COLO829 (cell line): Measurements from ENCODE around the gene C17orf75.

ENCODE experiments used
- DNase-seq: peaks from one replicate; pipeline ENCODE4 v3.0.0; 2012; ENCODE audit warnings: low spot score

C17orf75 gene

GRCh38 chr17:32303781-32304288 is 38.1 kb downstream of the C17orf75 start:
- DNase-seq: no peak

- no peak for DNase-seq
These were observed 38.9 kb downstream of the C17orf75 start for GRCh38 chr17:32302860-32303649.

DNA sequence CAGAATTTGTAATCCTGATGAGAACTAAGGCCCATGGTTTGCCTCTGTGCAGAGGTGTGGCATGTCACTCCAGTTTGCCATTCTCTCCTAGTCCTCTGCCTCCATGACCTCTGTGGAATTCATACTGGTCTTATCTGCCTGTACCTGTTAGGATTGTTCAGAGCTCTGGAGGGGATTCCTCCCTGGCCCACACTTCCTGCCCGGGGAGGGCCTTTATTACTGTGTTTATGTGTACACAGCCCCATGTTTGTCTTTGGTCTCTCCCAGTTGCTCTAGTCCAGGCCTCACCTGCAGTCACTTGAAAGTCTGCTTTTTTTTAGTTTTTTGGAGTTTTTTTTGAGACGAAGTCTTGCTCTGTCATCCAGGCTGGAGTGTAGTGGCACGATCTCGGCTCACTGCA is 39.9 kb downstream of the C17orf75 start:
- no peak for DNase-seq

GRCh38 chr17:32299580-32300164 is 42.3 kb downstream of the C17orf75 start:
- DNase-seq: no peak

DNA sequence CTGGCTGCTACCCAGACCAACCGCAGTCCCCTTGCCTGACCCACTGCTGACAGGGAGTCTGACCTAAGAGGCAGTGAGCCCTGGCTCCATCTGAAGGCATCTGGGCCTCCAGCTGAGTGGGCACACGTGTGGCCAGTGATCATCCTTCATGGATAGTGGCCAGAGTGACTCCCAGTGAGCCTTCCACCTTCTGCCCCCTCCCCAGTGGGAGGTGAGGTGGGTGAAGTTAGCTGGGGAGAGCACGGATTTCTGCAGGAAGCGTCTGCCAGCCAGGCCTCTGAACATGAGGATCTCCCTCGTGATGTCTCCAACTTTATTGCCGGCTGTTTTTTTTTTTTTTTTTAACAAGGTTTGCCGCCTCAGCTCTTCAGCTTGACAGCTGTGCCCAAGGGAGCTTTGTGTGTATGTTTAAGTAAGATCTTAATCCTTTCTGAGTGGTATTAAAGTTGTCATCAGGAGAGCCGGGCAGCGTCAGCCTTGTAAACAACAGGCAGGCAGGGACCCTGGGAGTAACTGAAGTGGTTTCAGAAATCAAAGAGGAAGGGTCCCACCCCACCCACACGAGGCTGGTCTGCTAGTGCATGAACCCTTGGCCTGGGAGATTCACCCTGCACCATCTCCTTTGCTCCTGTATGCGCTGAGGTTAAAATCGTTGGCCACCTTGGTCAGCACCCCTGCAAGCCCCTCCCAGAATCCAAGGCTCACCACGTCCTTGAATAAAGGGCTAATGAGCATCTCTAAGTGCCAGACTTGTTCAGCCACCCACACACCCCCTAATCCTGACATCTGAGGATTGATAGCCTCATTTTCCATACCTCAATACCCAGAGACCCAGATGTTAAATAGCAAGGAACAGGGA is 43.0 kb downstream of the C17orf75 start:
- no peak for DNase-seq

DNA sequence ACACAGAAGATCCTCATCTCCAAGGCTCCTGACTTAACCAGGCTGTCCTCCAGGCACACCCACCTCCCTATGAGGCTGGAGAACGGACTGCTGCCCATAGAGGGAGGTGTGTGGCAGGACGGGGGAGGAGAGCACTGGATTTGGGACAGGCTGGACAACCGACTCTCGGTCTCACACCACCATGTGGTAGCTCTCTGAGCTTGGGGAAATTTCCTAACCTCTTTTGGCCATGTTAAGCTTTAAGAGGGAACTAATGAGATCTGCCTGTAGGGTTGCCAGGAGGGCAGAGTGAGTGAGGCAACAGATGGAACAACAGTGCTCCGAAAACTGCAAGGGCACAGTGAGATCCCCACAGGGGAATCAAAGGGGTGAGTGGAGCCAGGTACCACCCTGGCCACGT is 43.7 kb downstream of the C17orf75 start:
- DNase-seq: no peak

DNA sequence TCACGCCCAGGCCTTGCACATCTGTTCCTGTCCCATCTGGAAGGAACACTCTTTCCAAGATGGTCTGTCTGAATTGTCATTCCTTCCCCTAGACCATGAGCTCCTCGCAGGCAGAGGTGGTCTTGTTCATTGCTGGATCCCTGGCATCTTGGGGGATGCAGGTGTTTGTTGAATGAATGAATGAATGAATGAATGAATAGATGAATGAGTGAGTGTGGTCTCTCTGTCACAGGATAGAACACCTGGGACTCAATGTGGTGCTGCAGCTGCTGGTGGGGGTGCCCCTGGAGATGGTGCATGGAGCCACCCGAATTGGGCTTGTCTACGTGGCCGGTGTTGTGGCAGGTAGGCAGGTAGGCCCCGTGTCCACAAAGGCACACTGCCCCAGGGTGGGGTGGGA is 44.1 kb downstream of the C17orf75 start:
- no peak for DNase-seq

GRCh38 chr17:32297424-32297823 is 44.5 kb downstream of the C17orf75 start:
- no peak for DNase-seq

DNA sequence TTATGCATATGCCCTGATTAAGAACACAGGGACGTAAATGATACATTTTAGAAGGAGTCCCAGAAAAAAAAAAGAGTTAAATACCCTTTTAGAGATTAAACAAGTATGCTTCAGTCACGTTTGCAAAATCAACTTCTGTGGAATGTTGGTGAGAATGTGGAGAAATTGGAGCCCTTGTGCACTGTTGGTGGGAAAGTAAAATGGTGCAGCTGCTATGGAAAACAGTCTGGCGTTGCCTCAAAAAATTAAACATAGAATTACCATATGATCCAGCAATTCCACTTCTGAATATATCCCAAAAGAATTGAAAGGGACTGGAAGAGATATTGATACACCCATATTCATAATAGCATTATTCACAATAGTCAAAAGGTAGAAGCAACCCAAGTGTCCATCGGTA is 49.9 kb downstream of the C17orf75 start:
- DNase-seq: no peak

GRCh38 chr17:32289471-32290070 is 52.4 kb downstream of the C17orf75 start:
- no peak for DNase-seq

DNA sequence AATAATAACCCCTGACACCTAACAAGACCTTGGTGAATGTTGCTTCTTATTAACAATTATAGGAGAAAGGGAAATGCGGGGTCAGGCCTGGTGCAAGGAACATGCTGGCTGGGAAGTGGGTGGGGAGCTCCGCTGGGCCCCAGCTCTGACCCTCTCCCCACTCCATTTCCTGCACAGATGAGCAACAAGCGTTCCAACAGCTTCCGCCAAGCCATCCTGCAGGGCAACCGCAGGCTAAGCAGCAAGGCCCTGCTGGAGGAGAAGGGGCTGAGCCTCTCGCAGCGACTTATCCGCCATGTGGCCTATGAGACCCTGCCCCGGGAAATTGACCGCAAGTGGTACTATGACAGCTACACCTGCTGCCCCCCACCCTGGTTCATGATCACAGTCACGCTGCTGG is 53.4 kb downstream of the C17orf75 start:
- no peak for DNase-seq

DNA sequence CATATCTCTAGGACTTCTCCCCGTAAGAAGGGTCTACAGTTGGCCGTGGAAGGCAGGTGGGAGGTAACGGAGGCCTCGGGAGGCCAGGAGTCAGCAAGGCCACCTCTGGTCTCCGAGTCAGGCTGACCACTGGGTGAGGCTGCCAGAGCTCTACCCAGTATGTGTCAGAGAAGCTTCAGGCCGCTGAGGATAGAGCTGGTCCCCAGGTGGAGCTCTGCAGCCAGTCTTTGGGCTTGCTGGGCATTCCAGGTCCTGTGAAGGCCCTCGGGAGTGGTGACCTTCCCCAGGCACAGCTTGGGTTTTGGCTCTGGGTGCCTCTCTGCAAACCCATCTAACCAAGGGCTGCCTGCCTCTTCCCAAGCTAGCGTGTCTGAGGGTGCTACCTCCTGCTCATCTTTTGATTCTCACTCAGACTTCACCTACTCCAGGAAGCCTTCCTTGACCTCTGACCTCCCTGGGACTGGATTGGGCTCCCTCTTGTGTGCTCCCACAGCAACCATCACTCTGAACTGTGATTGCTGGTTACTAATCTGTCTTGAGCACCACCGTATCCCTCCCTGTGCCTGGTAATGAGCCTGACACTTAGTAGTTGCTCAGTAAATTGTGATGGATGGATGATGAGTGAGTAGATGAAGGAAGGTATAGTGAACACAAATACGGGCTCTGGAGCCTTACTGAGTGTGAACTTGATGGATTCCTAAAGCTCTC is 54.0 kb downstream of the C17orf75 start:
- DNase-seq: no peak

- DNase-seq: no peak
These were observed 55.5 kb downstream of the C17orf75 start for GRCh38 chr17:32286518-32286900.

DNA sequence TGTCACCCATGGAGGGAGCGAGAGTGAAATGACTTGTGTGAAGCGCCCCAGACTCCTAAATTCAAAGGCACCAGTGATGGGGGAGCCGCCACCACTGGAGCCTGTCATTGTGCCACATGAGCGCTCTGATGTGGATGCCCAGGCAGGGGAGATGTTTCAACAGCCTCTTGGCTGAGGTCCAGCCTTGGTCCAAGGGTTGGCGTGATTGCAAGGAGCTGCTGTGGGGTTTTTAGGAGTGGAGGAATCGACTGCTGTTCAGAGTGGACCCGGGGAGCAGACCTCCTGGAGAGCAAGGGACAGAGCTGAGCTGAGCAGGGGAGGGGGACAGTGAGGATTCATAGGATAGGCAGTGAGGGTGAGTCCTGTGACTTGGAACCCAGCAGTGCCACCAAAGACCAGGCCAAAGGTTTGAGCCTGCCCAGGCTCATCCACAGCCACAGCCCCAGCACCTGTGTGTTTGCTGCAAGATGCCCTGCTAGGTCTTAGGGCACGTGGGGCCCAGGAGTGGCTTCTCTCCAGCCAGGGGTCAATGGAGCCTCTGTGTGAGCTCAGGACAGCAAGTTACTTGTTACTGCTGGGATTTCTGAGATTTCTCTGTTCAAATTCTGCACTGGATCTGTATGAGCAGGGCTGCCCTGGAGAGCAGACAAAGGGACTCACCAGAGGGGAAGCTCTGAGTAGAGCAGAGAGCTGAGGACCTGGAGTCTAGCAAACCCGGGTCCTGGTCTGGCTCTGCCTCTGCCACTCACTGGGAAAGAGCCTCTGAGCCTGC is 56.0 kb downstream of the C17orf75 start:
- DNase-seq: peak; percentile 45

GRCh38 chr17:32285306-32285705 is 56.7 kb downstream of the C17orf75 start:
- no peak for DNase-seq

DNA sequence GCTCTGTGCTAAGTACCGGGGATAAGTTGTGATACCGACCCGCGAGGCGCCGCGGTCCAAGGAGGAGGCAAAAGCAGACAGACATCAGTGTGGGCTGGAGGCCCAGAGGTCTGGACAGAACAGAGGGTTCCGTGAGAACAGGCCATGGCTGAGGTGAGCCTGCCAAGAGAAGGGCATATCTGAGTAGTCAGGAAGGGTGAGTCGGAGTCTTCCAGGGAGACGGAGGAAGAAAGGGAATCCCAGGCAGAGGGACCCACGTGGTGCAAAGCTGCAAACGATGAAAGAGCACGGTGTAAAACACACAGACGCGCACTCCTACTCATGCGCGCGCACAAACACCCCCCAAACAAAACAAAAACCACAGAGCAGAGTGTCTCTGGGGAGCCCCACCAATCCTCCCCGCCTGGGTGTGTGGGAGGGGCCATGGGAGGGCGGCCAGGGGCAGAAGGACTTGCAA is 58.2 kb downstream of the C17orf75 start:
- DNase-seq: peak; percentile 50

DNA sequence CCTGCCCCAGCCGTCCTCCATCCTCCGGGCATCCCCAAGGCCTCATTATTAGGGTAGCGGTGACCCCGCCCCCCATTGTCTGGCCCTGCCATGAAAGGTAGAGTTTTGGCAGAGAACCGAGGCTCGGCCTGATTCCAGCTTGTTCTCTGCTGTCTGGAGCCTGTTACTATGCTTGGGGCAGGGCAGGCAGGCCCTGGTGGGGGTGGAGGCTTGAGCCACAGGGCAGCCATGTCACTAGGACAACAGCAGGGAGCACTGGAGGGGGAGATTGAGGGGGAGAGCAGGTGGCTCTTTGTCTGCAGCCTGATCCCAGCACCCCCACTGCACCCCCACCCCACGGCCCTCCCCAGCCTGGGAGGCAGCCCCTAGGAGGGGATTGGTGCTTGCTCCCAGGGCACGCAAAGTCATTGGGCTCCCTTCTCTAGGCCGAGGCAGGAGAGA is 60.9 kb downstream of the C17orf75 start:
- no peak for DNase-seq

DNA sequence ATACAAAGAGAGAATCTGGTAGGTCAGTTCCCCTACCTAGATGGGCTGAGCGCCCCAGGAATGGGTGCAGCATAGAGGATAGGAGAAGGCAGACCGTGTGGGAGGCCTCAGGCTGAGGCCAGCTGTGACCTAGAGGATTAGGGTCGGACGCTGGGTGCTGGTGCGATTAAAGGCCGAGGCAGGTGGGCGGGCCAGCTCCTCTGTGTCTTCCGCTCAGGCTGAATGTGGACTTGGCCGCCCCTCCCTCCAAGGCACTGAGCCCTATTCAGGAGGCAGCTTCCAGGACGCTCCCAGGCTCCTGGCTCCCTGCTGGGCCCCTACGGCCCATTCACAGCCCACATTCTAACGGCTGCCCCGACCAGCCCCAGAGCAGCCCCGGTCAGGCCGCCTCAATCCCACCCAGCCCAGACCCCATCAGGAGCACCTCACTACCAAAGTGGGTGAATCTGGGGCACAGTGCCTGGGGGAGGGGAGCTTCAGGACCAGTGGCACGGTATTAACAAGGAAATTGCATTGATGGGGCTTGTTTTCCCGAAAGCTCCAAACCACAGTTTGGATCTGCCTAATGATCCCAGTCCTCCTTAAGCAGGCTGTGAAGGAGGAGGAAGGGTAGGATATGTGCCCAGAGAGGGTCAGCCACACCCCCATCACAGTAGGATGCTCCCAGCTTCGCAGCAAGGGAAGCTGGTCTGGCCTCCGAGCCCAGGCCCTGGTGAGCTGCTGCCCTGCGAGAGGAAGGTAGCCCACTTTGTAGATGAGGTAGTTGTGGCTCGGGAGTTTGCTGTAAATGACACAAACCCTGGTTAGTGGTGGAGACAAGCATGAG is 61.9 kb downstream of the C17orf75 start:
- DNase-seq: no peak

DNA sequence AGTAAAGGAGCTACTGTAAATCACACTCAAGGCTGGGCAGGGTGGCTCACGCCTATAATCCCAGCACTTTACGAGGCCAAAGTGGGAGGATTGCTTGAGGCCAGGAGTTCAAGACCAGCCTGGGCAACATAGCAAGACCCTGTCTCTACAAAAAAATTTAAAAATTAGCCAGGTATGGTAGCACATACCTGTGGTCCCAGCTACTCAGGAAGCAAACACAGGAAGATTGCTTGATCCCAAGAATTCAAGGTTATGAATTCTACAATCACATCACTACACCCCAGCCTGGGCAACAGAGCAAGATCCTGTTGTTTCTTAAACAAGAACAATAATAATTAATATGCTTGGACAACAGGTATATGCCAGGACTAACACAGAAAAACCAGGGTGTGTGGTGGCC is 63.2 kb downstream of the C17orf75 start:
- no peak for DNase-seq
